RWPE2 (cell line): ENCODE measurements around the gene TAF4.

Experiments
- ATAC-seq: fragments of 200-7000 bp; cut with Tn5 transposase; 3 replicates; pipeline ENCODE4 v1.9.1; 2021; ENCODE audit warnings: low read depth
- DNase-seq: peaks from one replicate; pipeline ENCODE4 v3.0.0-alpha.2; 2020; ENCODE audit warnings: low spot score
- H3K27ac ChIP-seq: fragments of 450-650 bp; 2 replicates; pipeline ENCODE4 v1.5.1; 2017; ENCODE audit warnings: mild to moderate bottlenecking; ENCODE audit not compliant: poor library complexity, severe bottlenecking
- H3K27me3 ChIP-seq: fragments of 250-450 bp; sonication (Bioruptor Pico); 2 replicates; pipeline ENCODE4 v1.5.1; 2021; ENCODE audit warnings: mild to moderate bottlenecking, moderate library complexity; ENCODE audit not compliant: insufficient read depth, poor library complexity, severe bottlenecking
- H3K36me3 ChIP-seq: fragments of 250-450 bp; sonication (Bioruptor Pico); 2 replicates; pipeline ENCODE4 v1.5.1; 2020; ENCODE audit warnings: low read depth, mild to moderate bottlenecking, moderate library complexity
- H3K4me1 ChIP-seq: fragments of 250-450 bp; sonication (Bioruptor Pico); 2 replicates; pipeline ENCODE4 v1.5.1; 2021; ENCODE audit warnings: mild to moderate bottlenecking, moderate library complexity; ENCODE audit not compliant: insufficient read depth, poor library complexity, severe bottlenecking
- H3K4me3 ChIP-seq: fragments of 250-450 bp; sonication (Bioruptor Pico); 2 replicates; pipeline ENCODE4 v1.5.1; 2021; ENCODE audit warnings: mild to moderate bottlenecking, moderate library complexity; ENCODE audit not compliant: severe bottlenecking
- H3K9me3 ChIP-seq: fragments of 250-450 bp; sonication (Bioruptor Pico); 2 replicates; pipeline ENCODE4 v1.5.1; 2021; ENCODE audit warnings: mild to moderate bottlenecking, moderate library complexity; ENCODE audit not compliant: severe bottlenecking
- TF ChIP-seq, protein P1 (sequence below): fragments of 450-650 bp; IDR thresholded peaks from one replicate; pipeline ENCODE4 v1.5.1; 2017; ENCODE audit warnings: mild to moderate bottlenecking, moderate library complexity; ENCODE audit not compliant: poor library complexity, severe bottlenecking

Gene TAF4

DNA sequence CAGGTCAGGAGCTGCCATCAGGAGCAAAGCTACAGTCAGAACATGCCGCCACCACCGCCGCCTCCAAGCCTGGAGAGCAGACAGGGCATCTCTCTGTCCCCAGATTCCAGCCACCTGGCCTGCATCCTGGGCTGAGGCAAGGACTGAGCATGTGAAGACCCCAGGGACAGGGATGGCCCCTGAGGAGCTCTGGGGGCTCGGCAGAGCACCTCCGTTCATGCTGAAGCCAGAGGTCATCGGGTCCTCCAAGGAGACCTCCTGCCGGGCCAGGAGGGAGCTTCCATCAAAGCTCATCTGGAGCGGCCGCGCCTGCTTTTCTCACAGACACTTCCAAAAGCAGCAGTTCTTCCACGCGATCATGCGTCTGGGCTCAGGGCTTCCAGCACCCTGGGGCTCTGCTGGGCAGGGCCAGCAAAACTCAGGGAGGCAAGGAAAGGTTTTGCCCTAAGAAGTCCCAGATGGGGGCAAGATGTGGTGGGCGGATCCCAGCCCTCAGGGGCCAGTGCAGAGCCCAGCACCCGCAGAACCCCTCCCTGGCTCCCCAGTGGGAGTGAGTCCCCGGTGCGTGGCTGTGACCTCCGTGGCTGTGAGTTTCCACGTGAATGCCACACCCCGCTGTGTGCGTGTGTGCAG lies 138.4 kb downstream of the TAF4 start:
- ATAC-seq = no peak
- TF ChIP-seq, protein P1, sequence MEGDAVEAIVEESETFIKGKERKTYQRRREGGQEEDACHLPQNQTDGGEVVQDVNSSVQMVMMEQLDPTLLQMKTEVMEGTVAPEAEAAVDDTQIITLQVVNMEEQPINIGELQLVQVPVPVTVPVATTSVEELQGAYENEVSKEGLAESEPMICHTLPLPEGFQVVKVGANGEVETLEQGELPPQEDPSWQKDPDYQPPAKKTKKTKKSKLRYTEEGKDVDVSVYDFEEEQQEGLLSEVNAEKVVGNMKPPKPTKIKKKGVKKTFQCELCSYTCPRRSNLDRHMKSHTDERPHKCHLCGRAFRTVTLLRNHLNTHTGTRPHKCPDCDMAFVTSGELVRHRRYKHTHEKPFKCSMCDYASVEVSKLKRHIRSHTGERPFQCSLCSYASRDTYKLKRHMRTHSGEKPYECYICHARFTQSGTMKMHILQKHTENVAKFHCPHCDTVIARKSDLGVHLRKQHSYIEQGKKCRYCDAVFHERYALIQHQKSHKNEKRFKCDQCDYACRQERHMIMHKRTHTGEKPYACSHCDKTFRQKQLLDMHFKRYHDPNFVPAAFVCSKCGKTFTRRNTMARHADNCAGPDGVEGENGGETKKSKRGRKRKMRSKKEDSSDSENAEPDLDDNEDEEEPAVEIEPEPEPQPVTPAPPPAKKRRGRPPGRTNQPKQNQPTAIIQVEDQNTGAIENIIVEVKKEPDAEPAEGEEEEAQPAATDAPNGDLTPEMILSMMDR = no peak
- Histone ChIP-seq H3K4me3 (no peak overlapping the region), H3K27ac (no peak overlapping the region), H3K27me3 (no peaks in the 10 kb centered on the region), H3K9me3 (no peaks in the 10 kb centered on the region), H3K36me3 (peaks cover 20% of the 10 kb centered on the region), H3K4me1 (no peaks in the 10 kb centered on the region)
- DNase-seq = peak; percentile 82

DNA sequence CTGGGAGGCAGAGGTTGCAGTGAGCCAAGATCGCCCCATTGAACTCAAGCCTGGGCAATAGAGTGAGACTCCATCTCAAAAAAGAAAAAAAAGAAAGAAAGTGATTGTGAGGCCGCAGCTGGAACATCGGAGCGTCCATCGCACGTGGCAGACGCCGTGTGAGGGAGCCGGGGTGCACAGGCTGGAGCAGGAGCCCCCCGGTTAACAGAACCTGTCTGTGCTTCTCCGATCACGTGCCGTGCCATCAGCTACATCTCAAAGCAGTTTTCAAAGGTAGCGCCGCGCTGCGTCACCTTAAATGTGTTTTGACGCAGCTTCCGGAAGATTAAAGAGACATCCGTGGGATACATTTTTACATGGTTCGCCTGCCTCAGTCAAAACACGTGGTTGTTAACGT lies 138.9 kb downstream of the TAF4 start:
- H3K27me3 ChIP-seq = no peaks in the 10 kb centered on the region

DNA sequence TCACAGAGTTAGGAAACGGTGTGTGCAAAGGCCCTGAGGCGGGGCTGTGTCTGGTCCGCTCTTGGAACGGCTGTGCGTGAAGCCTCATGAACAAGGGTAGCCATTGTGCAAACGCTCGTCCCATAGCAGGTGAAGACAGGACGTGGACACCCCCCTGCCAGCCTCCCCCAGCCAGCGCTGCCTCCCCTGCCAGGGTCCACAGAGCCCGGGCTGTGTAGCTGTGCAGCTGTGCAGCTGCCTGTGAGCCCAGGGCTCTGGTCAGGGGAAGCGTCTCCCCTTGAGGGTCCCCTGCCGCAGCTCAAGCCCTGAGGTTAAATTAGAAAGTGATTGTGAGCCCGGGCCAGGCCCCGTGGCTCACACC lies 139.4 kb downstream of the TAF4 start:
- Histone ChIP-seq H3K27ac (no peak overlapping the region), H3K36me3 (peaks cover 20% of the 10 kb centered on the region), H3K4me1 (no peaks in the 10 kb centered on the region), H3K27me3 (no peaks in the 10 kb centered on the region), H3K4me3 (no peak overlapping the region), H3K9me3 (no peaks in the 10 kb centered on the region)
- ATAC-seq = no peak
- TF ChIP-seq, protein P1 = no peak
- DNase-seq = peak; percentile 83

More for the DNA sequence above, 138.9 kb downstream of the TAF4 start:
- ATAC-seq = no peak
- TF ChIP-seq, protein P1 = no peak
- no peaks in the 10 kb centered on the region for H3K4me1 ChIP-seq
- no peak overlapping the region for H3K4me3 ChIP-seq
- H3K36me3 ChIP-seq = peaks cover 20% of the 10 kb centered on the region
- H3K27ac ChIP-seq = no peak overlapping the region
- DNase-seq = peak; percentile 73
- no peaks in the 10 kb centered on the region for H3K9me3 ChIP-seq

DNA sequence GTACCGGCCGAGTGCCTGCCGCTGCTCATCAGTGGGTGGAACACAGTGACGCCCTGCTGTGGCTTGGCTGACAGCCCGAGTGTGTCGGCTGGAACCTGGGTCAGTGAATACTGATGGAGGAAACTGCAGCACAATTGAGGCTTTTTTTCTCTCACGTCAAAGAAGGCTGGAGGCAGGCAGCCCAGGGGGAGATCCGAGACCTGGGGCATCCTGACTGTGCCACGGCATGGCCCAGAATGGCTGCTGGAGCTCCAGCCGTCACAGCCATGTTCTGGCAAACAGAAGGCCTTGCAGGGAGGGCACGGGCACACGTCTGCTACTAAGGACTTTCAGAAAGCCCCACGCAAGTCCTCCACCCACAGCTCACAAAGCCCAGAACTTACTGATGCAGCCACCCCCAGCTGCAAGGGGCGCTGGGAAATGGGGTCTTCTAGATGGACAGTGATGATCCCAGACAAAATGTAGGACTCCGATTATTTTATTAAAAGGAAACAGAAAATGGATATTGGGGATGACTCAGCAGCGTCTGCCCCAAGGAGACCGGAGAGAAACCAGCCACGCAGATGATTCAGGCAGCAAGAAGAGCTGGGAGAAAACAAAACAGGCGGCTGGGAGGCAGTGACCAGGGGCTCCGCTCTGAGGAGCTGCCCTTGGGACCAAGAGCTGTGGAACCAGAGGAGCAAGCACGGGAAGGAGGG lies 140.0 kb downstream of the TAF4 start:
- Histone ChIP-seq H3K4me3 (no peak overlapping the region), H3K27me3 (no peaks in the 10 kb centered on the region), H3K27ac (no peak overlapping the region), H3K4me1 (no peaks in the 10 kb centered on the region), H3K9me3 (no peaks in the 10 kb centered on the region), H3K36me3 (peaks cover 20% of the 10 kb centered on the region)
- peak; percentile 70 for ATAC-seq
- TF ChIP-seq, protein P1 = no peak
- DNase-seq = peak; percentile 92

DNA sequence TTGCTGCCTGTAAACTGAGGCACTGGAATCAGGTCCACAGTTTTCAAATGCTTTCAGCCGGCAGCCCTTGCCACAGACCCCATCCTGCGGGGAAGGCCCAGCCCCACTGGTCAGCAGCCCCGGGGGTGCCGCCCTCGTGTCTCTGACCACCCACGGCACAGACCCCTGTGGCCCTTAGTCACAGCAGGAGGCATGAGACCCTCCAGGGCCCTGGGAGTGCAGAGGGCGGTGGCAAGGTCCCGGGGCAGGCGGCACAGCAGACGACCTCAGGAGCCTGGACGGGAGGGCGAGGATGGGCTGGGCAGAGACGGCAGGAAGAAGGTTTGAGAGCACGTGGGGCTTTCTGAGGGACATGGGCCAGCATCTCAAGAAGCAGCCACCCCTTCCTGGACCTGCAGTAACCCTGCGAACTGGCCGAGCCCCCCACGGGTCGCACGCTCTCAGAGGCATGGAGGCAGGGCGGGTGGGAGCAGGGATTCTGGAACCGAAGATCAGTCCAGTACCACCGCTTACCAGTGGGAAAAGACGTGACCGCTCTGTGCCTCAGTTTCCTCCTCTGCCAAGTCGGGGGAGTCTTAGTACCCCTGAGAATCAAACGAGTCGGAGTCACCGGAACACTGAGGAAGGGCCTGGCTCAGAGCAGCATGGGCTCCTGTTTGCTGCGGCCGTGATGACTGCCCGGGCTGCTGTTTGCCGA lies 140.7 kb downstream of the TAF4 start:
- Histone ChIP-seq H3K4me3 (no peak overlapping the region), H3K36me3 (peaks cover 18% of the 10 kb centered on the region), H3K4me1 (no peaks in the 10 kb centered on the region), H3K9me3 (no peaks in the 10 kb centered on the region), H3K27me3 (no peaks in the 10 kb centered on the region), H3K27ac (no peak overlapping the region)
- TF ChIP-seq, protein P1 = no peak
- DNase-seq = peak; percentile 84
- ATAC-seq = no peak
